ENCODE measurements around the gene UBQLN4. TPM values are rescaled to one million over a fixed set of nuclear protein-coding genes. Genes with fewer than 3 reads are reported as not detected.

Gene UBQLN4
- total RNA-seq, 1 donor from 2014 or later: 32.5 TPM

- Histone ChIP-seq H3K27ac (no peak overlapping the region), H3K27me3 (ENCODE audit: low read depth) (no peaks in the 10 kb centered on the region), H3K36me3 (no peaks in the 10 kb centered on the region), H3K4me3 (no peak overlapping the region), H3K9me3 (no peaks in the 10 kb centered on the region), H3K4me1 (no peaks in the 10 kb centered on the region)
- ATAC-seq (no peak), DNase-seq (no peak)
- no peak for TF ChIP-seq CTCF (IDR thresholded peaks at IDR 0.05)
- intact Hi-C loops (cut with DNase I): no loop called here
Observed at GRCh38 chr1:156026588-156026987, 27.0 kb downstream of the UBQLN4 start.

- Histone ChIP-seq H3K27ac (no peak overlapping the region), H3K27me3 (ENCODE audit: low read depth) (no peaks in the 10 kb centered on the region), H3K4me3 (no peak overlapping the region), H3K36me3 (no peaks in the 10 kb centered on the region), H3K9me3 (no peaks in the 10 kb centered on the region), H3K4me1 (peaks cover 3% of the 10 kb centered on the region)
- intact Hi-C loops (cut with DNase I): no loop called here
- ATAC-seq (peak; percentile 85 to 90), DNase-seq (peak; percentile 65)
- TF ChIP-seq CTCF (IDR thresholded peaks at IDR 0.05): peak; percentile 60
Observed at GRCh38 chr1:156025876-156026275, 27.7 kb downstream of the UBQLN4 start.

GRCh38 chr1:156024801-156025200, 28.8 kb downstream of the UBQLN4 start:
- no peak for TF ChIP-seq CTCF (IDR thresholded peaks at IDR 0.05)
- Histone ChIP-seq H3K4me3 (no peak overlapping the region), H3K36me3 (no peaks in the 10 kb centered on the region), H3K27me3 (ENCODE audit: low read depth) (no peaks in the 10 kb centered on the region), H3K27ac (no peak overlapping the region), H3K9me3 (no peaks in the 10 kb centered on the region), H3K4me1 (peaks cover 9% of the 10 kb centered on the region)
- DNase-seq: no peak
- ATAC-seq: no peak
- intact Hi-C loops (cut with DNase I): no loop called here

- Histone ChIP-seq H3K4me1 (peaks cover 19% of the 10 kb centered on the region), H3K27ac (no peak overlapping the region), H3K9me3 (no peaks in the 10 kb centered on the region), H3K4me3 (no peak overlapping the region), H3K36me3 (peaks cover 25% of the 10 kb centered on the region), H3K27me3 (ENCODE audit: low read depth) (no peaks in the 10 kb centered on the region)
- TF ChIP-seq CTCF (IDR thresholded peaks at IDR 0.05): no peak
- ATAC-seq (no peak), DNase-seq (no peak)
- intact Hi-C loops (cut with DNase I): no loop called here
Observed at GRCh38 chr1:156021954-156022353, 31.6 kb downstream of the UBQLN4 start.

- no peaks in the 10 kb centered on the region for H3K27me3 ChIP-seq (ENCODE audit: low read depth)
- H3K4me1 ChIP-seq: peaks cover 19% of the 10 kb centered on the region
- H3K36me3 ChIP-seq: peaks cover 33% of the 10 kb centered on the region
- no peaks in the 10 kb centered on the region for H3K9me3 ChIP-seq
- H3K27ac ChIP-seq: peak overlapping the region; percentile 91
- TF ChIP-seq CTCF (IDR thresholded peaks at IDR 0.05): no peak
- H3K4me3 ChIP-seq: peak overlapping the region; percentile 74
- intact Hi-C loops (cut with DNase I): no loop called here
- DNase-seq: no peak
- no peak for ATAC-seq
Observed at GRCh38 chr1:156021093-156021428, 32.5 kb downstream of the UBQLN4 start.

All from lower lobe of right lung (tissue), 2 donors.